Left ventricle myocardium inferior (tissue), 1 donor: ENCODE measurements around the gene PSMG2. TPM values are rescaled to one million over a fixed set of nuclear protein-coding genes. Genes with fewer than 3 reads are reported as not detected.
A peak's percentile ranks its signal among the peaks of the same experiment; 100 is the strongest.

Source experiments
- DNase-seq: peaks from one replicate; pipeline ENCODE4 v3.0.0-alpha.2; 2020
- H3K27ac ChIP-seq: fragments of 200-600 bp; replicated peaks from 2 replicates; pipeline ENCODE4 v1.8.0; 2021
- H3K27me3 ChIP-seq: fragments of 200-600 bp; 2 replicates; pipeline ENCODE4 v1.8.0; 2021; ENCODE audit warnings: low read depth
- H3K36me3 ChIP-seq: fragments of 200-600 bp; 2 replicates; pipeline ENCODE4 v1.8.0; 2021
- H3K4me1 ChIP-seq: fragments of 200-600 bp; 2 replicates; pipeline ENCODE4 v1.8.0; 2021
- H3K4me3 ChIP-seq: fragments of 200-600 bp; 2 replicates; pipeline ENCODE4 v1.8.0; 2021; ENCODE audit warnings: mild to moderate bottlenecking, moderate library complexity
- H3K9me3 ChIP-seq: fragments of 200-600 bp; replicated peaks from 2 replicates; pipeline ENCODE4 v1.8.0; 2021
- CTCF ChIP-seq: fragments of 200-600 bp; IDR thresholded peaks from 2 replicates; pipeline ENCODE4 v1.8.0; 2021; ENCODE audit warnings: antibody characterized with exemption, mild to moderate bottlenecking, borderline replicate concordance
- intact Hi-C: fragments of 100-400 bp; cut with micrococcal nuclease; formaldehyde crosslinking; loops from one replicate; pipeline ENCODE4 v1.11.0; 2022
- total RNA-seq: library from RNA; stranded (reverse); fragmentation: NEBNext Ultra II Directional; extraction: Animal tissue kit (Norgen Biotek cat#: 25700); gene quantifications from one replicate; pipeline ENCODE4 v1.2.1, GENCODE V29; 2021
- donor health status: DM: no; HTN: yes; CAD: no; lungs with severe emphysema.

Gene PSMG2
- total RNA-seq, 1 donor from 2014 or later = 39.5 TPM

DNA sequence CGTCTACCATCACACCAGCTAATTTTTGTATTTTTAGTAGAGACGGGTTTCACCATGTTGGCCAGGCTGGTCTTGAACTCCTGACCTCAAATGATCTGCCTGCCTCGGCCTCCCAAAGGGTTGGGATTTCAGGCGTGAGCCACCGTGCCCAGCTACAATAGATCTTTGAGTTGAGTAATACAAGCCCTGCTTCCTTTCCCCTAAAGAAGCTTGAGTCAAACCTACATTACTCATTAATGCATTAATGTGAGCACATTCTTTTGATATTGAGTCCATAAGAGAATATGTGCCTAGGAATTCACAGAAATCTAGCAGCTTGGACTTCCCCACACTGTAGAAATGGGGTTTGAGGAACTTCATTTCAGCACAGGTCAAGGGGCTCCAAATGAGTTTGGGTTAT lies 39.6 kb downstream of the PSMG2 start:
- Histone ChIP-seq H3K36me3 (no peaks in the 10 kb centered on the region), H3K4me3 (no peak overlapping the region), H3K4me1 (no peaks in the 10 kb centered on the region), H3K27ac (no peak overlapping the region), H3K9me3 (no peaks in the 10 kb centered on the region), H3K27me3 (no peaks in the 10 kb centered on the region)
- DNase-seq = no peak
- intact Hi-C loops = no loop called here
- TF ChIP-seq CTCF = no peak

GRCh38 chr18:12744103-12744502 lies 41.3 kb downstream of the PSMG2 start:
- no peak overlapping the region for H3K4me3 ChIP-seq
- no peaks in the 10 kb centered on the region for H3K36me3 ChIP-seq
- no peak for DNase-seq
- no peaks in the 10 kb centered on the region for H3K27me3 ChIP-seq
- no peak overlapping the region for H3K27ac ChIP-seq
- H3K9me3 ChIP-seq = no peaks in the 10 kb centered on the region
- H3K4me1 ChIP-seq = no peaks in the 10 kb centered on the region
- peak; percentile 65 for TF ChIP-seq CTCF
- intact Hi-C loops = no loop called here

- intact Hi-C loops = no loop called here
These were observed 42.4 kb downstream of the PSMG2 start for GRCh38 chr18:12745095-12745795.

GRCh38 chr18:12747530-12748315 lies 44.9 kb downstream of the PSMG2 start:
- TF ChIP-seq CTCF = no peak
- intact Hi-C loops = no loop called here

More at GRCh38 chr18:12745095-12745795, 42.4 kb downstream of the PSMG2 start:
- no peak for TF ChIP-seq CTCF
- Histone ChIP-seq H3K9me3 (no peaks in the 10 kb centered on the region), H3K27me3 (peaks cover 7% of the 10 kb centered on the region), H3K4me1 (no peaks in the 10 kb centered on the region), H3K27ac (no peak overlapping the region), H3K4me3 (no peak overlapping the region), H3K36me3 (no peaks in the 10 kb centered on the region)
- no peak for DNase-seq

DNA sequence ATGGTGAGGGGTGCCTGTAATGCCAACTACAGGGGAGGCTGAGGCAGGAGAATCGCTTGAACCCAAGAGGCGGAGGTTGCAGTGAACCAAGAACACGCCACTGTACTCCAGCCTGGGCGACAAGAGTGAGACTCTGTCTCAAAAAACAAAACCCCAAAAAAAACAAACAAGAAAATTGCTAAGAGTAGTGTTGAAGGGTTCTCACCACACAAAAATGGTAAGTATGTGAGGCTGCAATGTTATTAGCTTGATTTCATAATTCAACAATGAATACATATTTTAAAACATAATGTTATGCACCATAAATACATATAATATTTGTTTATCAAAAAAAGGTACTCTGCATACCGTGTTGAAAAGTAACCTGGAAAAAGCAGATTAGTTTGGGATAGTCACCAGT lies 45.8 kb downstream of the PSMG2 start:
- intact Hi-C loops = no loop called here
- H3K4me1 ChIP-seq = no peaks in the 10 kb centered on the region
- no peak for DNase-seq
- H3K4me3 ChIP-seq = no peak overlapping the region
- H3K9me3 ChIP-seq = no peaks in the 10 kb centered on the region
- no peaks in the 10 kb centered on the region for H3K36me3 ChIP-seq
- no peak for TF ChIP-seq CTCF
- H3K27ac ChIP-seq = no peak overlapping the region
- H3K27me3 ChIP-seq = peaks cover 7% of the 10 kb centered on the region

More at GRCh38 chr18:12747530-12748315, 44.9 kb downstream of the PSMG2 start:
- Histone ChIP-seq H3K9me3 (no peaks in the 10 kb centered on the region), H3K4me3 (no peak overlapping the region), H3K27me3 (peaks cover 7% of the 10 kb centered on the region), H3K36me3 (no peaks in the 10 kb centered on the region), H3K27ac (no peak overlapping the region), H3K4me1 (no peaks in the 10 kb centered on the region)
- DNase-seq = no peak
